ENCODE results near the gene MACROD1.

MACROD1 gene

DNA sequence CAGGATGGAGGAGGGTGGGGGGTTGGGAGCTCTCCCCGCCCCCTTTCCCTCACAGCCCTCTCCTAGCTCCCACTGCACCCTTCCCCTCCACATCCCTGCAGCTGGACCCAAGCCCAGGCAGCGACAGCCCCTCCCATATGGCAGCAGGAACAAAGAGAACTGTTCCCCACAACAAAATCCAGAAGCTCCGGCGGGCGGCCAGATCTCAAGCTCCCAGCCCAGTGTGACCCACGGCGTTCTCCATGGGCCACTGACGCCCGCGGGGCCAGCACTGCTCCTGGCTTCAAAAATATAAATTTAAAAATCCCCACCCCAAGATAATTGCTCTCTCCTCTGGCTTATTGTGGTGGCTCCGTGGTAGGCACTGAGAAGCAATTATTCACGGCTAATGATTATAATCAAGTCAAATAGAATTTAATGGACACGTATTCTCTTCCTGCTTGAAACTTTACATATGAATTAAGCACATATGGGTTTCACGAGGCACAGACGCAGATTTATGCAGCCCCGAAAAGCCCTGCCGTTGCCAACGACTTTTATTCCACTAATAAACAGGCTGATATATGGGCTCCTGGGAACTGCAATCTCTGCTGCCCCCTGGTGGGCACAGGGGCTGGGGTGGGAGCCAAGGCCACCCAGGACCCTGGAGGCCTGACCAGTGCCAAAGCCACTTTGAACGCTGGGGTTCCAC lies 17.5 kb downstream of the MACROD1 start:
- Mint-ChIP-seq H3K9me3 (no peaks in the 10 kb centered on the region), H3K27ac (no peak overlapping the region), H3K27me3 (no peaks in the 10 kb centered on the region), H3K4me3 (no peak overlapping the region), H3K4me1 (peaks cover 13% of the 10 kb centered on the region), H3K36me3 (no peaks in the 10 kb centered on the region)

DNA sequence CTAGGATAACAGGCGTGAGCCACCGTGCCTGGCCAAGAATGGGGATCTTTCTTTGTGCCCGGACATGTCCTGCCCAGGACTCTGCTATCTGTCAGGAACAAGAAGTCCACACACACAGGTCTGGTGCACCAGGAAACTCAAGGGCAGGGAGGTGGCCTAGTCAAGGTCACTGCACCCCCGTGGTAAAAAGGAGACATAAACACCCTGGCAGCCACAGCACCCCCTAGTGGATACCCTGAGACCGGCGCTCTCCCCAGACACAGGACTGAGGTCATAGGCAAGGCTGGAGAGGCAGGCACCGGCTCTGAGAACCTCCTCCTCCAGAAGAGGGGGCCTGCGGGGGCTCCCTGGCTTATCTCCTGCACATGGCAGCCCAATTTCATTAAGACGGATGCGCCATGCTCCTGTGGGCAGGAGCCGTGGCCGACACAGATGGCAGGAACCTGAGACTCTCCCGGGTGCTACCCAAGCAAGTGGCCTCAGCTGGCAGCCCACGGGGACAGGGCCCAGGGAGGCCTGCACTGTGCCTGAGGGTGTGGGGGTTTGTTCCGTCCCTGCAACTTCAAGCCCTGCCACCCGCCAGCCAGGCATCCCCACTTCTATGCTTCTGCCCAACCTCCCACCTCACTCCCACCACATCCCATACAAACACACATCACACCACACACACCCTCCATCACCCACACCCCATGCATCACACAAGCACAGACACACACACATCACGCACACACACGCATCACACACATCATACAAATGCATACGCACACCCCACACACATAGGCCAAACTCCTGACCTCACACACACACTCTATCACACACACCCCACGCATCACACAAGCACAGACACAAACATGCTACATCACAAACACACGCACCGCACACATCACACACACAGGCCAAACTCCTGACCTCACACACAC lies 19.6 kb downstream of the MACROD1 start:
- Mint-ChIP-seq H3K27me3 (no peaks in the 10 kb centered on the region), H3K4me1 (peaks cover 14% of the 10 kb centered on the region)

DNA sequence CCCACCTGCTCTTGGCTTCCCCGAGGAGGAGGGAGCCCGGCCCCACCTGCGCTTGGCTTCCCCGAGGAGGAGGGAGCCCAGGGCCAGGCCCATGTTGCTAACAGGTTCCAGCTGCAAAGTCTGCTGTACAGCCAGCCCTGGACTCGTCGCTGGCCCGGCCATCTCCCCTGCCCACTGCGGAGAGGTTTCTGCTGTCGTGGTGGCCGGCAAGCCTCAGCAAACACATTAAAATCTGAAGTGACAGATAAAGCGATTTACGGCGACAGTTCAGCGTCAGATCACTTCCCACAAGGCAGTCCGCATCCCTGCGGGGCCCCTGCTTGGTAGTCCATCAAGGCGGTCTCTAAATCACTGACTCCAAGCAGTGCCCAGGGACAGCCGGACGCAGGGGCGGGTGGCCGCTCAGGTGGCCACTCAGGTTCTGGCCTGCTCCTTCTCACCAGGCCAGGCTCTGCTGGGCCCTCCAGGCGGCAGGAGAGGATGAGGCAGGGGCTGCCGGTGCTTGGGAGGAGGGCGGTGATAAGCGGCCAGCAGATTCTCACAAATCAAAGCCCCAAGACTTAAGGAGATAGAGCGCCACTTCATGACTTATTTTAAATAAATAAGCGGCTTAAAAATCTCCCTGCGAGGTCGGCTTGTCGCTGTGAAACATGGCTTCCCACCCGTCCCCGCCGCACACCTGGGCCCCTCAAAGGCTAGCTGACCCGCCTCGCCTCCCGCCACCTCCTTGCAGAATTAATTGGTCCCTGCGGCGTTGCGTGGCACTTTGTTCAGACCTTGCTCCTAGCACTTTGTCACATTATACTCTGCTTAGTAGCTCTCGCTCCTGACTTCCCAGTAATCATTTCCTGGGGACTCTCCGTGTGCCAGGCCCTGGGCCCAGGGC lies 21.1 kb downstream of the MACROD1 start:
- Mint-ChIP-seq H3K4me3 (no peak overlapping the region), H3K27ac (no peak overlapping the region), H3K9me3 (no peaks in the 10 kb centered on the region), H3K36me3 (no peaks in the 10 kb centered on the region), H3K27me3 (no peaks in the 10 kb centered on the region), H3K4me1 (peaks cover 14% of the 10 kb centered on the region)

More for the DNA sequence above, 19.6 kb downstream of the MACROD1 start:
- Mint-ChIP-seq H3K9me3 (no peaks in the 10 kb centered on the region), H3K4me3 (no peak overlapping the region), H3K27ac (no peak overlapping the region), H3K36me3 (no peaks in the 10 kb centered on the region)

DNA sequence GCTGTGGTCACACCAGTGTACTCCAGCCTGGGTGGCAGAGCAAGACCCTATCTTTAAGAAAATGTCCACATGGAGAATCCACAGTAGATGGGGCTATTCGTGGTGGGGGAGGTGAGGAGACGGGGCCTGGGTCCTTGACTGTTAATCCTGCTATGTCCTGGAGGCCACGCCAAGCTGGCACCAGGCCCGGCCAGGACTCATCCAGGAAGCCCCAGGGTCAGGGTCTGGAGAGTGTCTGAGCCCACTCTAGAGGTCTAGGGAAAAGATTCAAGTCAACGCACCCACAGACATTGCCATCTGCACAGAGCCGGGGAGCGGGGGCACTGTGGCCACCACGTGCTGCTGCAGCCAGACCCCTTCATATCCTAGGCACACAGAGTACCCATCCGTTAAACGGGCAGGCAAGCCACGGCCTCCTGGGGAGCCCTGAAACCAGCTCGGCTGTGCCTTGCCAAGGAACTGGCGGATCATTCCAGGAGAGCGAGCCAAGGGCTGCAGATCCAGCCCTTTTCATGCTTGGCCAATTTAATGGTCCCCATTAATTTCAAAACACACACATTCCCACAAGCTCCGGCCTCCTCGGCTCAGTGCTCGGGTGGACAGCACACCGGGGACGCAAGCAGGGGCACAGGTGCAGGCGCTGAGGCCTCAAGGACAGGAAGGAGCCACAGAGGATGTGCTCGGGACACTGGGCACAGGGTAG lies 24.7 kb downstream of the MACROD1 start:
- H3K9me3 Mint-ChIP-seq: no peaks in the 10 kb centered on the region
- H3K27ac Mint-ChIP-seq: no peak overlapping the region
- peaks cover 10% of the 10 kb centered on the region for H3K4me1 Mint-ChIP-seq
- no peaks in the 10 kb centered on the region for H3K27me3 Mint-ChIP-seq
- H3K4me3 Mint-ChIP-seq: no peak overlapping the region
- H3K36me3 Mint-ChIP-seq: no peaks in the 10 kb centered on the region

DNA sequence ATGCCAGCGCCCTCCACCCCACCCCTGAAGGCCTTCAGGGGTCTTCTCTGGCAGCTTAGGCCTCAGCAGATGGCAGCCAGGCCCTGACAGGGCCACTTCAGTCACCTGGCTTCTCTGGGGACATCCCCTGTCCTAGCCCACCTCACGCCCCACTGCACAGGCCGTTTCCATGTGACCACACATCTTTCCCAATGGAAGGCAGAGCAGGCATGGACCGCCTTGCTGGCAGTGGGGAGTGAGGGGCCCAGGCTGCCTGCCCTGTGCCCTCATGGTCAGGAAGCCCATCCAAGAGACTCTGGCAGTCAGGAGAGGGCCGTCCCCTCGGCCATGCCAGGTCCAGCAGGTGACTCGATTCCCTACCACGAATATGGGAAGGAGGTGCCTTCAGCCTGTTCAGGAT lies 25.8 kb downstream of the MACROD1 start:
- no peak overlapping the region for H3K4me3 Mint-ChIP-seq
- H3K9me3 Mint-ChIP-seq: no peaks in the 10 kb centered on the region
- H3K27me3 Mint-ChIP-seq: no peaks in the 10 kb centered on the region
- H3K4me1 Mint-ChIP-seq: peaks cover 10% of the 10 kb centered on the region
- no peak overlapping the region for H3K27ac Mint-ChIP-seq
- no peaks in the 10 kb centered on the region for H3K36me3 Mint-ChIP-seq

DNA sequence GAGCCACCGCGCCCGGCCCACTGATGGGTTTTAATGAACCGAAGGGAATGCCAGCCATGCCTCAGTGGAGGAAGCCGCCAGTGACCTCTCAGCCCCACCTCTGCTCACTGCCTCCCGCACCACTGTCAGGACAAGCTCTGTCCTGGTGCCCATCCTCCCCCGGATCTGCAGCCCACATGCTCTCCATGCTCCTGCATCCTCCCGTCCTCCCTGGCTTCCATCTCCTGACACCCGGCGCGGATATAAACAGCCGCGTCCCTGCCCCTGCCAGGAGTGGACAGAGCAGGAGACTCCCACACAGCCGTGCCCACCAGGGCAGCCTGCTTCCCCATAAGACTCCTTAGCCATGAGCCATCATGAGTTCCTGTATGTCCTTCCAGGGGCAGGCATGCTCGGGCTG lies 26.9 kb downstream of the MACROD1 start:
- H3K9me3 Mint-ChIP-seq: no peaks in the 10 kb centered on the region
- H3K27ac Mint-ChIP-seq: no peak overlapping the region
- H3K4me3 Mint-ChIP-seq: no peak overlapping the region
- no peaks in the 10 kb centered on the region for H3K36me3 Mint-ChIP-seq
- no peaks in the 10 kb centered on the region for H3K27me3 Mint-ChIP-seq
- peaks cover 8% of the 10 kb centered on the region for H3K4me1 Mint-ChIP-seq

DNA sequence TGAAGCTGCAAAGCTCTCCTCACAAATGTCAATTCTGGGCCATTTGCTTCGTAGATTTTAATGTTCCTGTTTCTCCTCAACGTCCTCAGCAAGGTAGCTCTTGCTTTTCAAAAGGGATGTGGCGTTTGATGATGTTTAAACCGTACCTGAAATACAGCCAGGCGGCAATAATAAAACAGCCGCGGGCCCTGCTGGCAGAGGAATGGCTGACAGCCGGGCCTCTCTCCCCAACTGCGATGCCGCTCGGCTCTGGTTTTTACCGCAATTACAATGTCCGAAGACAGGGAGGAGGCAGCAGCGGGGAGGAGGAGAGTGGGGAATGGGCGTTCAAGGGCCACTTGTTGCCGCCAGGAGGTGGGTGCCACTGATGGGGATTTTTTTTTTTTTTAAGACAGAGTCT lies 27.5 kb downstream of the MACROD1 start:
- H3K4me3 Mint-ChIP-seq: no peak overlapping the region
- no peak overlapping the region for H3K27ac Mint-ChIP-seq

DNA sequence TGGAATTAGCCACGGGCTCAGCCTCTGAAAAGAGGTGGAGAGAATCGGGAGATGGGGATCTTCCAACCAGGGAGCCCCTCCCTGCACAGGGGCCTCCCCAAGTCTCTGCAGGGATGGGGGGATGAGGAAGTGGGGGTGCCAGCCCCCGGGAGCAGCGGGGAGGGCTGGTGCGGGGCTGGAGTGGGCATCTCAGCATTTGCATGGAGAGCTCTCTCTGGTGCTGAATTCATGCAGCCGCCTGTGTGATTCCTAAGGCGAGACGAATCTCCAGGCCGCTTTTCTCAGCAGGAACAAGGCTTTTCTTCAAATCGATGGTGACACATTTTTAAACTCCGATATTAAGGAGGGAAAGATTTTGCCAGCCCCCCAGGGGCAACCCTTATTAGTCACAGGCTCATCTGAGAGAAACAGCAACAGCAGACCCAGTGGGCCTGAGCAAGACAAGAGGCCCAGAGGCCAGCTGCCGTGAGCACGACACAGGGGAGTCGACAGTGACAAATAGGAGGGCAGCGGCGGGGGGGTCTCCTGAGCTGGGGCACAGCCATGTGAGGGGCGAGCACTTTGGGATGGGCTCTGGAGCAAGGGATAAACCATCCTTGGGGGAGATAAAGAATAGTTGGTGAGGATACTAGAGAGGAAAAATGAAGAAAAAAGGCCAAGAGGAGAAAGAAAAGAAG lies 29.0 kb downstream of the MACROD1 start:
- no peak overlapping the region for H3K27ac Mint-ChIP-seq
- no peaks in the 10 kb centered on the region for H3K27me3 Mint-ChIP-seq
- H3K4me3 Mint-ChIP-seq: no peak overlapping the region
- no peaks in the 10 kb centered on the region for H3K9me3 Mint-ChIP-seq
- no peaks in the 10 kb centered on the region for H3K4me1 Mint-ChIP-seq
- no peaks in the 10 kb centered on the region for H3K36me3 Mint-ChIP-seq

More for the DNA sequence above, 27.5 kb downstream of the MACROD1 start:
- H3K27me3 Mint-ChIP-seq: no peaks in the 10 kb centered on the region
- H3K9me3 Mint-ChIP-seq: no peaks in the 10 kb centered on the region
- H3K36me3 Mint-ChIP-seq: no peaks in the 10 kb centered on the region
- peaks cover 1% of the 10 kb centered on the region for H3K4me1 Mint-ChIP-seq

DNA sequence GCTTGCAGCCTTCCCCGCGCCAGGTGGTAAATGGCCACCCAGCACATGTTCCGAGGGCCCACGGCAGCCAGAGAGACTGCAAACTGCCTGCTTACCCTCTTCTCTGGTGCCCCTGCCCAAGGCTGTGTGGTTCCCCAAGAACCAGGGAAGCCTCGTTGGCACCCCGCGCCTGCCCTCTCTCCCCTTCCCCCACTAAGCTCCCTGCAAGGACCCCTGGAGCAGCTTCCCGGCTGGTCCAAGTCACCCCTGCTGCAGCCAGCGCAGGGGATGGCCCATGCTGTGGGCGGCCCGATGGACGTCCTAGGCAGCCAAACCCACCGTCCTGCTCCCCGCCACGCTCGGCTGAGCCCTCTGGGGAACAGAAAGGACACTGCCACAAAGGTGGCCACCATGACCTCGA lies 30.2 kb downstream of the MACROD1 start:
- H3K9me3 Mint-ChIP-seq: no peaks in the 10 kb centered on the region
- no peaks in the 10 kb centered on the region for H3K27me3 Mint-ChIP-seq
- H3K27ac Mint-ChIP-seq: no peak overlapping the region
- H3K4me1 Mint-ChIP-seq: no peaks in the 10 kb centered on the region
- H3K36me3 Mint-ChIP-seq: no peaks in the 10 kb centered on the region
- no peak overlapping the region for H3K4me3 Mint-ChIP-seq

DNA sequence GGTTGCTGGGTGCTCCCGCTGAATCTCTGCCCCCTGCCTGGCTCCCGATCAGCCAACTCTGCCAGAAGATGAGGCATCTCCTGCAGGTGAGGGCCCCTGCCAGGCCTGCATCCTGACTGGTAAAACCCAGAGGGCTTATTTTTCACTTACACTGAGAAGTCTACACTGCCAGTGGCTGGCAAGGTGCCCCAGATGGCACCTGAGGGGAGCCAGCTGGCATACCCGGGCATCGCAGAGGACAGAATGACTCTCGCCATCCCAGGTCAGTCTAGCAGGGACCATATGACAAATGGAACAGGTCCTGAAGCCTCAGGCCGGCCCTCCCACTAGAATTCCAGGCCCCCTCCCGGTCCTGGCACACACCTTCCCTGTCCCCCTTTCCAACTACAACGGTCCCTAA lies 30.9 kb downstream of the MACROD1 start:
- no peaks in the 10 kb centered on the region for H3K36me3 Mint-ChIP-seq
- no peaks in the 10 kb centered on the region for H3K4me1 Mint-ChIP-seq
- H3K9me3 Mint-ChIP-seq: no peaks in the 10 kb centered on the region
- H3K4me3 Mint-ChIP-seq: no peak overlapping the region
- no peaks in the 10 kb centered on the region for H3K27me3 Mint-ChIP-seq
- no peak overlapping the region for H3K27ac Mint-ChIP-seq

DNA sequence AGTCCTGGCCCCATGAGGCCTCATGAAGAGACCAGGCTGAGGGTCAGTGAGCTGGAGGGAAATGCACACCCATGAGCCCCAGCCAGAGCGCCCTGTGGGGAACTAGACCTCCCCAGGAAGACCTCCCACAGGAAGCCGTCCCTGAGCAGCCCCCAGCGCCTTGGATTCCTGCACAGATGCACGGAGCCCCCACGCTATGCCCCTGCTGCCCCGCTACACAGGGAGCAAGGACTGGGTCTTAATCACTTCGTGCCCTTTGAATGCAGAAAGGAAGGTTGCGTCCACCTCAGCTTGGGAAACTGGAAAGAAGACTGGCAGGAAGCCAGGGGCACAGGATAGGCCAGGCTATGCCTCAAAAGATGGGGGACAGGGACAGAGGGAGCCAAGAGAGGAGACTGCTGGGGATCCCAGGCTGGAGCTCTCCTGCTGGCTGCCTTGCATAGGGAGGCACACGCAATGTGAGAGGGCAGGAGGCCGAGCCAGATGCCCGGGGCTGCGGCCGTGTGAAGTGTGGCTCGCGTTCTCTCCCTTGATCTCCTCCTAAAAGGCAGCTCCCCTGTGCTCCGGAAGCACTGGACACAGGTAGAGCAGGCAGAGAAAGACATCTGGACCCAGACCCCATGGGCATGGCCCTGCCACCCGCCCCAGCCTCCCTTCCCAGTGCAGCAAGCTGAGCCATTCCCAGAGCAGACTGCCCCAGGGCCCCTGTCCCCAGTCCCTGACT lies 32.8 kb downstream of the MACROD1 start:
- no peak overlapping the region for H3K4me3 Mint-ChIP-seq
- H3K4me1 Mint-ChIP-seq: no peaks in the 10 kb centered on the region
- H3K27ac Mint-ChIP-seq: no peak overlapping the region
- no peaks in the 10 kb centered on the region for H3K27me3 Mint-ChIP-seq
- H3K36me3 Mint-ChIP-seq: no peaks in the 10 kb centered on the region
- H3K9me3 Mint-ChIP-seq: no peaks in the 10 kb centered on the region

DNA sequence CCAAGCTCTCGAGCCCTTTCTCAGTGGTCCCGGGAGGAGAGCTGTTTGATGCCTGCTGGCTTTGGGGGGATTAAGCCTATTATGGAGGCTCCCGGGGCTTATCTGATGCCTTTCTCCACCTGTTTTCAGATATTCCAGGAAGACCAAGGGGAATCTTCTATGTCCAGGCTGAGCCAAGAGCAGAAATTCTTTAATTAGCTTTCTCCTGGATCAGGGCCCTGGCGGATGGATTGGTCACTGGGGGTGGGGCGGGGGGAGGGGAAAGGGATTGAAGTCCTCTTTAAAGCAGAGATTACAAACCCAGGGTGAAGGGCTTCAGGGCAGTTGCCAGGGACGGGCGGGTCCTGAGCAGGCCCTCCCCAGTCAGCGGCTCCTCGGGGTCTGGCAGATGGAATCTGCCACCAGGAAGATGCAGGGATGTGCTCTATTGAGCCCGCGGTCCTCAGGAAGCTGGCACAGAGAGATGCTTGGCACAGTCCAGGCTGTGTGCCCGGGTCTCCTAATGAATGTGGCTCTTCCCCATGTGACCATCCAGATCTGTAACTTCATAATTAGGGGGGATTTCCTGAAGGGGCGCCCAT lies 33.6 kb downstream of the MACROD1 start:
- Mint-ChIP-seq H3K36me3 (no peaks in the 10 kb centered on the region), H3K4me1 (no peaks in the 10 kb centered on the region), H3K27me3 (no peaks in the 10 kb centered on the region), H3K4me3 (no peak overlapping the region), H3K27ac (no peak overlapping the region), H3K9me3 (no peaks in the 10 kb centered on the region)

DNA sequence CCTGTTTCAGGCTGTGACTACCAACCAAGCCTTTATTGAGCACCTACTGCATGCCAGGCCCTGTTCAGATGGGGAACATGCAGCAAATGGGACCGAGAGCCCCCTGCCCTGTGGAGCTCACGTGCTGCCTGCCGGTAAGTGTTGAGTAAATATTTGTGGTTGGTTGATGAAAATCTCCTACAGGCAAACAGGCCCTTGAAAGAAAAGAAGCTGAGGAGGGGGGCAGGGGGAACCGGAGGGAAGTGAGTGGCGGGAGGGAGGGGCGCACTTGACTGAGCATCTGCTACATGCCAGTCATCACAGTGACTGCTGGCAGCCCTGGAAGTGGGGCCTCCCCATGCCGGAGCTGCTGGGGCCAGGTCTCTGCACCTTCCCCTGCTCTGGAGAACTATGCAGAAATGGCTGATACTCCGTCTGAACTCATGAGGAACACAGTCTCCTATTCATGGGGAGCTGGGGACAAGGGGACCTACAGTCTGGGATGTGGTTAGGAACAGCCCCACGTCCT lies 34.2 kb downstream of the MACROD1 start:
- no peaks in the 10 kb centered on the region for H3K4me1 Mint-ChIP-seq
- H3K27ac Mint-ChIP-seq: no peak overlapping the region
- no peaks in the 10 kb centered on the region for H3K36me3 Mint-ChIP-seq
- H3K9me3 Mint-ChIP-seq: no peaks in the 10 kb centered on the region
- no peaks in the 10 kb centered on the region for H3K27me3 Mint-ChIP-seq
- no peak overlapping the region for H3K4me3 Mint-ChIP-seq

DNA sequence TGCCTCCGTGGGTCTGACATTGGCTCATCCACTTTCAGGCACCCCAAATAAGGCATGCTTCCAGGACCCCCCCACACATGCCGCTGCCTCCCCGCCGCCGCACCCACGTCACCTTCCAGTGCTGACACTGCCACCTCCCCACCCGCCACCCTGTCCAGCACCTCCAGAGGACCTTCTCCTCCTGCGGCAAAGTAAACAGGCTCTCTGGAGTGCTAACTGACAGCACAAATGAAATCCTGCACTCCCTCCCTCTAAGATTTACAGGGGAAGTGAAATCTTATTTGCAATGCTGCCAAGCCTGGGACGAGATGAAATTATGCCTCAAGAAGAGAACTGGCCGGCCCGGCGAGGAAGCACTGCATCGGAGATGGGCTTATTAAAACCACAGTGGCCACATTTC lies 35.3 kb downstream of the MACROD1 start:
- Mint-ChIP-seq H3K27me3 (no peaks in the 10 kb centered on the region), H3K36me3 (no peaks in the 10 kb centered on the region), H3K4me3 (no peak overlapping the region), H3K27ac (no peak overlapping the region), H3K4me1 (no peaks in the 10 kb centered on the region), H3K9me3 (no peaks in the 10 kb centered on the region)
